HFF-Myc (cell line): Measurements from ENCODE around the gene EFTUD2.

ENCODE experiments used
- DNase-seq: peaks from one replicate; pipeline ENCODE4 v3.0.0-alpha.2; 2011; ENCODE audit warnings: low read depth; ENCODE audit errors: extremely low read depth
- H3K4me3 ChIP-seq: replicated peaks from 2 replicates; pipeline ENCODE4 v1.5.1; 2011; ENCODE audit warnings: low read depth, mild to moderate bottlenecking, control low read depth, low read length
- TF ChIP-seq, protein P1 (sequence below): IDR thresholded peaks from 2 replicates; pipeline ENCODE4 v1.5.1; 2012; ENCODE audit warnings: mild to moderate bottlenecking, low read depth, low read length, control low read depth; ENCODE audit errors: missing control alignments

EFTUD2 gene

DNA sequence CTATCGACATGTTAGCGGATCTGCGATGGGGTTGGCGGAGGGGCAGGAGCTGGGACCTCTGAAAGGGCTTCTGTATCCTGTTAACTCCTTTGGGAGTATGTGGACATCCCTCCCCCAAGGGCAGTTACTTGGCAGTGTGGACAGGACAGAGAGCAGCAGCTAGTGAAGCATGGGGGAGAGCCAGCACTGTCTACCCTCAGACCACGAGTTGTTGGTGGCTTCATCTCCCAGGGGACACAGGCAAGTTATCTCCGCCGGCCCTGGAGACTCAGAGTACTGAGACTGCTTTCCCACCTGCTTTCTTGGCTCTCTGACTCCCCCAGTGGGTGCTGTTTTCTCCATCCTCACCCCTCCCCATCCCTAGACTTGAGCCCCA lies 21.3 kb upstream of the EFTUD2 start:
- H3K4me3 ChIP-seq: no peak overlapping the region
- TF ChIP-seq, protein P1, sequence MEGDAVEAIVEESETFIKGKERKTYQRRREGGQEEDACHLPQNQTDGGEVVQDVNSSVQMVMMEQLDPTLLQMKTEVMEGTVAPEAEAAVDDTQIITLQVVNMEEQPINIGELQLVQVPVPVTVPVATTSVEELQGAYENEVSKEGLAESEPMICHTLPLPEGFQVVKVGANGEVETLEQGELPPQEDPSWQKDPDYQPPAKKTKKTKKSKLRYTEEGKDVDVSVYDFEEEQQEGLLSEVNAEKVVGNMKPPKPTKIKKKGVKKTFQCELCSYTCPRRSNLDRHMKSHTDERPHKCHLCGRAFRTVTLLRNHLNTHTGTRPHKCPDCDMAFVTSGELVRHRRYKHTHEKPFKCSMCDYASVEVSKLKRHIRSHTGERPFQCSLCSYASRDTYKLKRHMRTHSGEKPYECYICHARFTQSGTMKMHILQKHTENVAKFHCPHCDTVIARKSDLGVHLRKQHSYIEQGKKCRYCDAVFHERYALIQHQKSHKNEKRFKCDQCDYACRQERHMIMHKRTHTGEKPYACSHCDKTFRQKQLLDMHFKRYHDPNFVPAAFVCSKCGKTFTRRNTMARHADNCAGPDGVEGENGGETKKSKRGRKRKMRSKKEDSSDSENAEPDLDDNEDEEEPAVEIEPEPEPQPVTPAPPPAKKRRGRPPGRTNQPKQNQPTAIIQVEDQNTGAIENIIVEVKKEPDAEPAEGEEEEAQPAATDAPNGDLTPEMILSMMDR: no peak
- no peak for DNase-seq

DNA sequence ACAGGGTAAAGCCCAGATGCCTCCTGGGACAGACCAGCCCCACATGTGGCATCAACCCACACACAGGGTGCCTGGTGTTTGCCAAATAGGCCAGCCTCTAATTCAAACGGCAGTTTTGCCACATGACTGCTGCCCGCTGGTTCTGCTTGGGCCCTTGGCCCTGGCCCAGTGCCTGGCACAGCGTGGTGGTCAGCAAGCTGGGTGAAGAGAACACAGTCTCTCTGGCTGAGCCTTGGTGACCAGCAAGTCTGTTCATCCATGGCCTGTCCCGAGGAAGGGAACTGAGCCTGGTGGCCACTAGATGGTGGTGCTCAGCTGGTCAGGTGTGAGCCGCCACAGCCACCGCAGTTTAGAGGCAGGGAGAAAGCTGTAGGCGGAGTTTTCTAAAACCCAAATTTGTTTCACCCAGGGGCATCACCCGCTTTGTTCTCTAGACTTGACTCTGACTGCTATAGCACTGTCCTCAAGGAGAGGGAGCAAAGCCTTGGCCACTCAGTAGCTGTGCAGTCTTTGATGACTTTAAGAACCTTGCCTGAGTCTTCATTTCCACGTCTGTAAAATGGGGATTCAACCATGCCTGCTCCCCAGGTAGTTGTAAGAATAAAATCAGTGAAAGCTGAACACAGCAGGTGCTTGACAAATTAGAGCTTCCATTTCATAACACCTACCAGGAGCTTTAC lies 20.8 kb upstream of the EFTUD2 start:
- no peak overlapping the region for H3K4me3 ChIP-seq
- DNase-seq: peak; percentile 55
- TF ChIP-seq, protein P1: peak; percentile 84

DNA sequence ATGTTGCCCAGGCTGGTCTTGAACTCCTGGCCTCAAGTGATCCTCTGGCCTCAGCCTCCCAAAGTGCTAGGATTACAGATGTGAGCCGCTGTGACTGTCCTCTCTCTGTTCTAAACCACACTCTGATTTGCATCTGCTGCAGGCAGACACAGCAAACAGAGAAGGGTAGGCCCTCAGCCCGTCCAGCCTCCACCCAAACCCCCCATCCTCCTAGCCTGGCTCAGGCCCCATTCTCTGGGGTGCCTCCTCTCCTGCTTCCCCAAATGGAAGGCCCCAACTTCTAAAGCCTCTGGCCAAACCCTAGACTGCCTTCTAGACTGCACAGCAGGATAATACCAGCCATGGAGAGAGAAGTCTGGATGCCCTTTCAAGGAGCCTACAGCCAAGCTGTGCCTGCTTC lies 20.2 kb upstream of the EFTUD2 start:
- DNase-seq: no peak
- TF ChIP-seq, protein P1: no peak

DNA sequence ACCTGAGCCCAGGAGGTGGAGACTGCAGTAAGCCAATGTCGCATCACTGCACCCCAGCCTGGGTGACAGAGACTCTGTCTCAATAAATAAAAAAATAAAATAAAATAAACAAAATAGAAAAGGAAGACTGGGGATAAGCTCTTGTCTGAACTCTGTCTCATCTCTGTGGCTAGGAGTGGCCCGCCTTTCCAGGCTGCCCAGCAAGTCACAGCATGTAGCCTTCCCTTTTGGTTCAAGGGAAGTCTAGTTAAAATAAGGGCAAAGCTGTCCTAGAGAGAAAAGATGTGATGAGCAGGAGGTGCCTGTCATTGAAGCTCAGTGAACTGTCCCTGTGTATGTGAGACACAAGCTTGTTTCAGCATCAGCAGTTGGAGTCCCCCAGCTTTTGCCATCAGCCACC lies 18.8 kb upstream of the EFTUD2 start:
- TF ChIP-seq, protein P1: no peak
- no peak for DNase-seq
- H3K4me3 ChIP-seq: no peak overlapping the region

More for the DNA sequence above, 20.2 kb upstream of the EFTUD2 start:
- H3K4me3 ChIP-seq: no peak overlapping the region

DNA sequence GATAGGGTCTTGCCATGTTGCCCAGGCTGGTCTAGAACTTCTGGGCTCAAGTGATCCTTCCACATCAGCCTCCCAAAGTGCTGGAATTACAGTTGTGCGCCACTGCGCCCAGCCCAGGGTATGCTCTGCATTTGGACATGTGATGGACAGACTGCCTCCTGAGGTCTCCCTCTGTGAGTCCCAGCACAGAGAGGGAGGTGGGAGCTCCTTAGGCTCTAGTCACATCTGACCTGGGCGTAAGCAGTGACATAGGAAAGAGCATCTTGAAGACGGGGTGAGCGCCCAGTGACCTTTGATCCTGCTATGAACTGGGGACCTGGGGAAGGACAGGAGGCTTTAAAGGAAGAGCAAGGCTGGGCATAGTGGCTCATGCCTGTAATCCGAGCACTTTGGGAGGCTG lies 18.2 kb upstream of the EFTUD2 start:
- no peak overlapping the region for H3K4me3 ChIP-seq
- TF ChIP-seq, protein P1: no peak
- DNase-seq: no peak

DNA sequence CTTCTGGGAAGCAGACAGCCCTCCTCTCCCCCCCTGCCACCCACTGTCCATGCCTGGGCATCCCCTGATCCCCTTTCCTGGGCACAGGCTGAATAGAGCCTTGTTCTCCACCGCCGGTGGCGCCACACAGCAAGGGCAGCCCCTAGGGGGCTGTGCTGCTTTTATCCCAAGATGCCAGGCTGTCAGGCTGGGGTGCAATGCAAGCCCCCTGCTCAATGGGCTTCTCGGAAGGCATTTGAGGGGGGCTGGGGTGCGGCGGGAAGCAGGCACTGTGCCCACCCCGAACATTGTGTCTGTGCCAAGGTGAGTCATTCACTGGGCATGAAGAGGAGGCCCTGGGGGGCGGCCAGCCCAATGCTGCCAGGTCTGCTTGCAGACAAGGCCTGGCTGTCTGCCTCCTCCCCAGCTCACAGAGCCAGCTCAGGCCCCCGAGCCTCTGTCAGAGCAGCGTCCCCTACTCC lies 17.6 kb upstream of the EFTUD2 start:
- TF ChIP-seq, protein P1: no peak
- no peak overlapping the region for H3K4me3 ChIP-seq
- DNase-seq: no peak
